H4 (cell line): Measurements from ENCODE around the gene EML6. TPM values are rescaled to one million over a fixed set of nuclear protein-coding genes. Genes with fewer than 3 reads are reported as not detected.
A peak's percentile ranks its signal among the peaks of the same experiment; 100 is the strongest.

Experiments
- DNase-seq: peaks from one replicate; pipeline ENCODE4 v3.0.0-alpha.2; 2015; ENCODE audit warnings: low spot score
- total RNA-seq: library from RNA; depleted of rRNA; stranded (reverse); fragments of >200 nt; shearing (Covaris generic); gene quantifications from 2 replicates; pipeline ENCODE4 v1.2.3, GENCODE V29; 2014

EML6 gene
- total RNA-seq, 1 experiment from 2014 or later, result 2.9 TPM

- peak; percentile 29 for DNase-seq
These were observed 222.1 kb downstream of the EML6 start for GRCh38 chr2:54945391-54946219.

- no peak for DNase-seq
These were observed 222.9 kb downstream of the EML6 start for GRCh38 chr2:54946220-54946805.

- DNase-seq, result no peak
These were observed 223.7 kb downstream of the EML6 start for GRCh38 chr2:54947136-54947535.

- DNase-seq, result no peak
These were observed 224.2 kb downstream of the EML6 start for GRCh38 chr2:54947646-54948045.

GRCh38 chr2:54948120-54948519 lies 224.7 kb downstream of the EML6 start:
- no peak for DNase-seq

- DNase-seq, result no peak
These were observed 226.0 kb downstream of the EML6 start for GRCh38 chr2:54949431-54949830.

GRCh38 chr2:54950811-54951210 lies 227.3 kb downstream of the EML6 start:
- DNase-seq, result no peak

GRCh38 chr2:54952425-54952824 lies 229.0 kb downstream of the EML6 start:
- DNase-seq, result no peak

GRCh38 chr2:54952978-54953456 lies 229.6 kb downstream of the EML6 start:
- no peak for DNase-seq

- DNase-seq, result no peak
These were observed 230.7 kb downstream of the EML6 start for GRCh38 chr2:54954158-54954557.

GRCh38 chr2:54954705-54955357 lies 231.4 kb downstream of the EML6 start:
- no peak for DNase-seq

- no peak for DNase-seq
These were observed 232.1 kb downstream of the EML6 start for GRCh38 chr2:54955358-54956110.

- no peak for DNase-seq
These were observed 232.7 kb downstream of the EML6 start for GRCh38 chr2:54956111-54956627.

- DNase-seq, result no peak
These were observed 234.0 kb downstream of the EML6 start for GRCh38 chr2:54957321-54957999.

- no peak for DNase-seq
These were observed 235.4 kb downstream of the EML6 start for GRCh38 chr2:54958717-54959371.

- no peak for DNase-seq
These were observed 236.7 kb downstream of the EML6 start for GRCh38 chr2:54960164-54960563.

GRCh38 chr2:54962511-54962910 lies 239.0 kb downstream of the EML6 start:
- no peak for DNase-seq

GRCh38 chr2:54962935-54963440 lies 239.5 kb downstream of the EML6 start:
- DNase-seq, result no peak

- DNase-seq, result no peak
These were observed 240.0 kb downstream of the EML6 start for GRCh38 chr2:54963476-54963875.

- DNase-seq, result no peak
These were observed 240.8 kb downstream of the EML6 start for GRCh38 chr2:54964271-54964670.
